Ascending aorta (tissue), 2 donors: ENCODE measurements around the gene MOV10. TPM values are rescaled to one million over a fixed set of nuclear protein-coding genes. Genes with fewer than 3 reads are reported as not detected.
A peak's percentile ranks its signal among the peaks of the same experiment; 100 is the strongest.

ENCODE experiments used
- DNase-seq, 2 donors: peaks; one replicate each; pipeline ENCODE4 v3.0.0-alpha.2; 2019; ENCODE audit warnings: low spot score in 2 of 2
- H3K27ac ChIP-seq, 2 donors: fragments of 200-600 bp; sonication (generic); one replicate each; pipeline ENCODE4 v1.5.1; 2016 to 2017; ENCODE audit warnings: mild to moderate bottlenecking in 1 of 2
- H3K27me3 ChIP-seq: fragments of 200-600 bp; sonication (generic); one replicate; pipeline ENCODE4 v1.5.1; 2017
- H3K36me3 ChIP-seq, 2 donors: fragments of 200-600 bp; sonication (generic); one replicate each; pipeline ENCODE4 v1.5.1; 2016
- H3K4me1 ChIP-seq, 2 donors: fragments of 200-600 bp; sonication (generic); one replicate each; pipeline ENCODE4 v1.5.1; 2016 to 2017; ENCODE audit warnings: mild to moderate bottlenecking in 1 of 2
- H3K4me3 ChIP-seq, 2 donors: fragments of 200-600 bp; sonication (generic); one replicate each; pipeline ENCODE4 v1.5.1; 2016 to 2017; ENCODE audit warnings: mild to moderate bottlenecking in 1 of 2
- H3K9me3 ChIP-seq, 2 donors: fragments of 200-600 bp; sonication (generic); one replicate each; pipeline ENCODE4 v1.5.1; 2016
- CTCF ChIP-seq, 3 experiments: fragments of 200-600 bp in 2 of 3; fragments of 450-650 bp in 1 of 3; sonication (generic) in 2 of 3; IDR thresholded peaks; one replicate each; pipeline ENCODE4 v1.5.1; 2016 to 2019; ENCODE audit warnings: antibody characterized with exemption in 3 of 3, mild to moderate bottlenecking in 1 of 3, moderate library complexity in 1 of 3
- intact Hi-C: fragments of 100-400 bp; cut with DNase I; formaldehyde crosslinking; loops from one replicate; pipeline ENCODE4 v1.15.1; 2023
- total RNA-seq: library from RNA; depleted of rRNA; stranded (reverse); fragments of >200 nt; gene quantifications from one replicate; pipeline ENCODE4 v1.1.0, GENCODE V29; 2016

MOV10 gene
- total RNA-seq, 1 donor from 2014 or later: 69.5 TPM

GRCh38 chr1:112665857-112666256, 8.6 kb upstream of the MOV10 start:
- Histone ChIP-seq H3K4me3 (no peak overlapping the region), H3K27ac (no peak overlapping the region), H3K9me3 (no peaks in the 10 kb centered on the region), H3K4me1 (no peaks in the 10 kb centered on the region), H3K36me3 (peaks cover 55 to 83% of the 10 kb centered on the region in 2 donors), H3K27me3 (no peaks in the 10 kb centered on the region)
- TF ChIP-seq CTCF (IDR thresholded peaks at IDR 0.05): no peak
- no peak for DNase-seq
- intact Hi-C loops: no loop called here

GRCh38 chr1:112666946-112667345, 7.5 kb upstream of the MOV10 start:
- Histone ChIP-seq H3K4me1 (no peaks in the 10 kb centered on the region), H3K4me3 (no peak overlapping the region), H3K36me3 (peaks cover 44 to 73% of the 10 kb centered on the region in 2 donors), H3K27me3 (no peaks in the 10 kb centered on the region), H3K27ac (no peak overlapping the region), H3K9me3 (no peaks in the 10 kb centered on the region)
- intact Hi-C loops: no loop called here
- no peak for DNase-seq
- no peak for TF ChIP-seq CTCF (IDR thresholded peaks at IDR 0.05)

GRCh38 chr1:112672009-112672408, 2.5 kb upstream of the MOV10 start:
- Histone ChIP-seq H3K4me3 (no peak overlapping the region), H3K9me3 (no peaks in the 10 kb centered on the region), H3K36me3 (peaks cover 14 to 33% of the 10 kb centered on the region in 2 donors), H3K27ac (no peak overlapping the region), H3K27me3 (no peaks in the 10 kb centered on the region), H3K4me1 (peaks cover 0 to 17% of the 10 kb centered on the region in 2 donors)
- intact Hi-C loops: loop anchor here (10.0 kb wide), 1 partner anchor 167 kb away; the partner anchor contains the start of gene WNT2B
- no peak for DNase-seq
- TF ChIP-seq CTCF (IDR thresholded peaks at IDR 0.05): no peak

- no peak overlapping the region for H3K4me3 ChIP-seq
- peak overlapping the region; percentile 85 to 89 for H3K27ac ChIP-seq
- H3K36me3 ChIP-seq: peaks cover 6 to 27% of the 10 kb centered on the region in 2 donors
- H3K9me3 ChIP-seq: no peaks in the 10 kb centered on the region
- DNase-seq: no peak
- H3K27me3 ChIP-seq: no peaks in the 10 kb centered on the region
- intact Hi-C loops: loop anchor here (10.0 kb wide), 1 partner anchor 168 kb away; the partner anchor contains the start of gene WNT2B
- peaks cover 0 to 17% of the 10 kb centered on the region in 2 donors for H3K4me1 ChIP-seq
- TF ChIP-seq CTCF (IDR thresholded peaks at IDR 0.05): no peak
Observed at GRCh38 chr1:112672842-112673241, 1.6 kb upstream of the MOV10 start.

- peaks cover 5 to 17% of the 10 kb centered on the region in 2 donors for H3K36me3 ChIP-seq
- intact Hi-C loops: loop anchor here (1.0 to 10.0 kb wide), 4 partner anchors 26 to 169 kb away; partner anchors contain the start of genes CAPZA1, RHOC, ST7L and WNT2B
- peak overlapping the region; percentile 90 to 99 for H3K4me3 ChIP-seq
- H3K27me3 ChIP-seq: no peaks in the 10 kb centered on the region
- H3K27ac ChIP-seq: peak overlapping the region; percentile 85 to 89
- DNase-seq: no peak
- peak; percentile 25 to 51 (median 41) for TF ChIP-seq CTCF (IDR thresholded peaks at IDR 0.05)
- H3K4me1 ChIP-seq: peaks cover 0 to 17% of the 10 kb centered on the region in 2 donors
- H3K9me3 ChIP-seq: no peaks in the 10 kb centered on the region
Observed at GRCh38 chr1:112673592-112674439, 643 bp upstream of the MOV10 start.
